ENCODE measurements around the gene THUMPD3. TPM values are rescaled to one million over a fixed set of nuclear protein-coding genes. Genes with fewer than 3 reads are reported as not detected.

THUMPD3 gene
- total and polyA plus RNA-seq, 9 of the 15 experiments (the other 6 are each of a cell fraction or from before 2014, with no cell fraction given), result 58.3 to 132 (median 113) TPM

DNA sequence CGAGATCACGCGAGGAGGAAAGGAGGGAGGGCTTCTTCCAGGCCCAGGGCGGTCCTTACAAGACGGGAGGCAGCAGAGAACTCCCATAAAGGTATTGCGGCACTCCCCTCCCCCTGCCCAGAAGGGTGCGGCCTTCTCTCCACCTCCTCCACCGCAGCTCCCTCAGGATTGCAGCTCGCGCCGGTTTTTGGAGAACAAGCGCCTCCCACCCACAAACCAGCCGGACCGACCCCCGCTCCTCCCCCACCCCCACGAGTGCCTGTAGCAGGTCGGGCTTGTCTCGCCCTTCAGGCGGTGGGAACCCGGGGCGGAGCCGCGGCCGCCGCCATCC lies 33.4 kb downstream of the THUMPD3 start (continued):
- TF ChIP-seq NR4A1 (CRISPR knock-in tag; IDR thresholded peaks at IDR 0.05) (0 out of 2 replicates have a peak, but pooled peaks have one; percentile 65), NR4A1 (tag; IDR thresholded peaks at IDR 0.05) (no peak), IFI16 (CRISPR knock-in tag; IDR thresholded peaks at IDR 0.05) (no peak), HDAC1 (IDR thresholded peaks at IDR 0.05) (peak in 1 of 2 experiments; percentile 58; a peak in 2 of 4 replicates), HDAC2 (IDR thresholded peaks at IDR 0.05) (0 out of 2 replicates have a peak, but pooled peaks have one; percentile 31), MLLT1 (IDR thresholded peaks at IDR 0.05) (0 out of 4 replicates have a peak, but pooled peaks of 1 of the 2 experiments have one; percentile 54), CC2D1A (IDR thresholded peaks at IDR 0.05) (0 out of 2 replicates have a peak, but pooled peaks have one; percentile 8), ZEB2 (IDR thresholded peaks at IDR 0.05) (peak; percentile 11; the same call in 1 of the 2 replicates), RERE (CRISPR knock-in tag; IDR thresholded peaks at IDR 0.05; ENCODE audit: borderline replicate concordance) (peak; percentile 81; the same call in 1 of the 2 replicates), TRIM28 (IDR thresholded peaks at IDR 0.05) (no peak), POLR2A (conservative IDR thresholded peaks at IDR 0.05) (peak; percentile 71), ZNF217 (CRISPR knock-in tag; IDR thresholded peaks at IDR 0.05) (no peak), BCOR (IDR thresholded peaks at IDR 0.05) (no peak), CHD2 (IDR thresholded peaks at IDR 0.05; ENCODE audit: low read depth, low read length) (peak; percentile 68; the same call in 1 of the 2 replicates), ZNF12 (CRISPR knock-in tag; IDR thresholded peaks at IDR 0.05) (peak; percentile 78; the same call in 1 of the 2 replicates), NKRF (IDR thresholded peaks at IDR 0.05; ENCODE audit: borderline replicate concordance) (peak; percentile 65), LEF1 (IDR thresholded peaks at IDR 0.05) (peak; percentile 67; the same call in 1 of the 2 replicates), ZNF511 (CRISPR knock-in tag; IDR thresholded peaks at IDR 0.05) (0 out of 2 replicates have a peak, but pooled peaks have one; percentile 52), CHCHD3 (CRISPR knock-in tag; IDR thresholded peaks at IDR 0.05) (no peak), NFRKB (IDR thresholded peaks at IDR 0.05; ENCODE audit: low read depth) (peak; percentile 3; the same call in 1 of the 2 replicates), HIVEP1 (CRISPR knock-in tag; IDR thresholded peaks at IDR 0.05) (0 out of 2 replicates have a peak, but pooled peaks have one; percentile 3)
